H1 (cell line): ENCODE data around the gene ATPAF1. TPM values are rescaled to one million over a fixed set of nuclear protein-coding genes. Genes with fewer than 3 reads are reported as not detected.

Source experiments
- CBX8 ChIP-seq: fragments of 300-800, 300-1000 bp; sonication (generic); IDR thresholded peaks from 2 replicates; pipeline ENCODE4 v1.7.1; 2016; ENCODE audit warnings: low read depth, low read length, borderline replicate concordance
- CEBPB ChIP-seq: IDR thresholded peaks from 2 replicates; pipeline ENCODE4 v1.6.1; 2012; ENCODE audit warnings: low read depth, low read length
- CTBP2 ChIP-seq: IDR thresholded peaks from 2 replicates; pipeline ENCODE4 v1.7.0; 2011; ENCODE audit warnings: borderline replicate concordance, mild to moderate bottlenecking, moderate library complexity, mixed read lengths, low read length; ENCODE audit not compliant: insufficient read depth, insufficient read length
- EGR1 ChIP-seq: IDR thresholded peaks from 2 replicates; pipeline ENCODE4 v1.6.1; 2011; ENCODE audit warnings: low read depth, low read length, borderline replicate concordance
- FOSL1 ChIP-seq: IDR thresholded peaks from 2 replicates; pipeline ENCODE4 v1.6.1; 2011; ENCODE audit warnings: mild to moderate bottlenecking, low read depth, low read length, moderate library complexity; ENCODE audit not compliant: insufficient read depth
- GABPA ChIP-seq: IDR thresholded peaks from 2 replicates; pipeline ENCODE4 v1.6.1; 2011; ENCODE audit warnings: mild to moderate bottlenecking, low read length, moderate library complexity, borderline replicate concordance; ENCODE audit not compliant: insufficient read depth
- HDAC2 ChIP-seq, 2 experiments: fragments of 300-600 bp in 1 of 2; sonication (generic) in 1 of 2; IDR thresholded peaks; 2 replicates each; pipeline ENCODE4 v1.6.1; 2011 to 2012; ENCODE audit warnings: low read depth in 2 of 2, low read length in 2 of 2, mild to moderate bottlenecking in 2 of 2, moderate library complexity in 2 of 2, borderline replicate concordance in 1 of 2, inconsistent platforms in 1 of 2
- JUN ChIP-seq: IDR thresholded peaks from 2 replicates; pipeline ENCODE4 v1.6.1; 2011; ENCODE audit warnings: low read depth, mild to moderate bottlenecking, improper control_type of control experiment, low read length
- KDM1A ChIP-seq: fragments of 200-600, 300-600 bp; sonication (generic); IDR thresholded peaks from 2 replicates; pipeline ENCODE4 v1.7.1; 2016; ENCODE audit warnings: mild to moderate bottlenecking, low read length, borderline replicate concordance
- KDM4A ChIP-seq: IDR thresholded peaks from one replicate; pipeline ENCODE4 v1.7.1; 2012; ENCODE audit warnings: low read depth, mild to moderate bottlenecking, moderate library complexity, low read length, inconsistent platforms; ENCODE audit not compliant: severe bottlenecking
- KDM5A ChIP-seq: fragments of 200-600 bp; IDR thresholded peaks from 2 replicates; pipeline ENCODE4 v1.7.1; 2012; ENCODE audit warnings: mild to moderate bottlenecking, low read length, inconsistent platforms, mixed read lengths
- NANOG ChIP-seq: IDR thresholded peaks from 2 replicates; pipeline ENCODE4 v1.6.1; 2011; ENCODE audit warnings: low read length, low read depth, mild to moderate bottlenecking, inconsistent platforms; ENCODE audit not compliant: insufficient read depth, poor library complexity, severe bottlenecking
- NRF1 ChIP-seq: IDR thresholded peaks from 2 replicates; pipeline ENCODE4 v1.6.1; 2011; ENCODE audit warnings: mild to moderate bottlenecking, low read depth, low read length, improper control_type of control experiment
- RFX5 ChIP-seq: IDR thresholded peaks from 2 replicates; pipeline ENCODE4 v1.6.1; 2011; ENCODE audit warnings: low read depth, low read length, improper control_type of control experiment, borderline replicate concordance
- RXRA ChIP-seq: IDR thresholded peaks from 2 replicates; pipeline ENCODE4 v1.6.1; 2011; ENCODE audit warnings: low read depth, mild to moderate bottlenecking, low read length, moderate library complexity; ENCODE audit not compliant: insufficient read depth
- SIN3A ChIP-seq, 2 experiments: IDR thresholded peaks in 1 of 2; conservative IDR thresholded peaks in 1 of 2; 2 replicates each; pipeline ENCODE4 v1.6.1; 2011 to 2012; ENCODE audit warnings: low read length in 2 of 2, improper control_type of control experiment in 1 of 2, low read depth in 1 of 2, mild to moderate bottlenecking in 1 of 2
- SIRT6 ChIP-seq: IDR thresholded peaks from one replicate; pipeline ENCODE4 v1.7.1; 2012; ENCODE audit warnings: low read length, inconsistent platforms
- SP1 ChIP-seq: IDR thresholded peaks from 2 replicates; pipeline ENCODE4 v1.6.1; 2011; ENCODE audit warnings: low read depth, low read length
- SP2 ChIP-seq: IDR thresholded peaks from 2 replicates; pipeline ENCODE4 v1.6.1; 2012; ENCODE audit warnings: mild to moderate bottlenecking, low read length, inconsistent platforms
- TAF1 ChIP-seq: IDR thresholded peaks from 2 replicates; pipeline ENCODE4 v1.6.1; 2011; ENCODE audit warnings: mild to moderate bottlenecking, low read depth, low read length
- TBP ChIP-seq: IDR thresholded peaks from 2 replicates; pipeline ENCODE4 v1.6.1; 2011; ENCODE audit warnings: low read depth, low read length, improper control_type of control experiment
- TCF12 ChIP-seq: IDR thresholded peaks from 2 replicates; pipeline ENCODE4 v1.6.1; 2011; ENCODE audit warnings: low read depth, mild to moderate bottlenecking, low read length
- YY1 ChIP-seq: IDR thresholded peaks from 2 replicates; pipeline ENCODE4 v1.6.1; 2011; ENCODE audit warnings: low read depth, mild to moderate bottlenecking, low read length
- ZNF274 ChIP-seq: IDR thresholded peaks from 2 replicates; pipeline ENCODE4 v1.7.0; 2012; ENCODE audit warnings: low read length, borderline replicate concordance; ENCODE audit errors: extremely low read depth
- polyA plus RNA-seq, 7 experiments: library from polyadenylated mRNA; depleted of rRNA in 3 of 7; stranded (reverse) in 5 of 7; unstranded in 2 of 7; fragments of >200 nt in 5 of 7; fragments of 200-250 nt in 2 of 7; gene quantifications; 1 replicate in 5 of 7; 2 replicates in 1 of 7; 4 replicates in 1 of 7; pipeline versions ENCODE4 v1.2.1 to v1.2.3, GENCODE V29; 2011 to 2013; ENCODE audit warnings: missing spikeins in 2 of 7, mixed read lengths in 2 of 7
- total RNA-seq: library from RNA; stranded (reverse); fragmentation: NEBNext Ultra II Directional; extraction: Animal tissue kit (Norgen Biotek cat#: 25700); gene quantifications from 2 replicates; pipeline ENCODE4 v1.2.1, GENCODE V29; 2021

ATPAF1 gene
- total and polyA plus RNA-seq, 2 of the 8 experiments (the other 6 are each of a cell fraction or from before 2014, with no cell fraction given) = 46.7 to 55.9 TPM

DNA sequence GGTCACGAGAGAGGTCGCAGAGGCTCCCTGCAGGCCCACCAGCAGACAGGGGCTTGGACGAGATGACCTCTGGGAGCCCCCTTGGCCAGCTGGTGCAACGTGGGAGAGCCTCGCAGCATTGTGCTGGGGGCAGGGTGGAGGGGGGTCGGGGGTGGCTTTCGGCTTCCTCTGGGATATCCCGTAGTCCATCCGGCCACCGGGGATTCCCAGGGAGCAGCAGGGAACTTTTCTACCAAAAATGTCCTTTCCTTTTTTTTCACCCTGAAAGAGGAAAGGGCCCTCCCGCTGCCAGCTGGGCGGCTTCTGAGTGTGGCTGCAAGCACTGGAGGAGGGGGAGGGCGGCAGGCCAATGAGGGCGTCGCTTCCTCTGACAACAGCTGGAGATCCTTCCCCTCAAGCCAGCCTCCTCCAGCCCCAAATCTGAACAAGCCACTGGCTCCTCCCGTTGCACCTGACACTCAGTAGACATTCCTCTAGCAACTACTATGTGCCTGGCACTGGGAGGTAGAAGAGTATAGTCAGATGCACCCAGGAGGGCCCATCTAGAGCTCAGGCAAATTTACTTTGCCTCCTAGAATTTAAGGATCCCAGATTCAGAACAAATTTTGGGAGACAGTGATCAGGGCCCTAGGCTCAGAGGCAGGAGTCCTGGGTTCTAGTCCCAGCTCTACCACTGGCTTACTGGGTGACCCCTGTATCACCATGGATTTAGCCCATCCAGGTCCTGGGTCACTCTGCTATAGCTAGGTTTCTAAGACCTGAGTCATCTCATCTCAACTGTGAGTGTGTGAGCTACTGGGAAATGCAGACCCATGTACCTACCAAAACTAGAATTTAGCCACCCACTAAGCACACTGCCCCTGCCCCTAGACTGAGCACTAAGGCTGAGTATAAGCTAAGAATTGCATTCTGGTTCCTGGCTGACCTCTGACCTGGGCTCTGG, 54.2 kb downstream of the ATPAF1 start (continued):
- peak; percentile 56 to 72; a peak in 1 of 4 replicates for TF ChIP-seq HDAC2 (IDR thresholded peaks at IDR 0.05; ENCODE audit: borderline replicate concordance in 1 of 2, low read depth in 2 of 2, low read length in 2 of 2)
- no peak for TF ChIP-seq CEBPB
- no peak for TF ChIP-seq GABPA
- TF ChIP-seq RFX5 = no peak
- no peak for TF ChIP-seq KDM5A
- TF ChIP-seq KDM4A = no peak
- TF ChIP-seq JUN = no peak
- no peak for TF ChIP-seq TBP
- no peak for TF ChIP-seq NANOG
- no peak for TF ChIP-seq ZNF274
- TF ChIP-seq YY1 = no peak
- no peak for TF ChIP-seq SIRT6
- TF ChIP-seq KDM1A = no peak
- no peak for TF ChIP-seq FOSL1
- no peak for TF ChIP-seq SIN3A (conservative IDR thresholded peaks at IDR 0.05 in 1 of 2, IDR thresholded peaks at IDR 0.05 in 1 of 2; ENCODE audit: low read depth in 1 of 2, low read length in 2 of 2)
- no peak for TF ChIP-seq CBX8
- 0 out of 2 replicates have a peak, but pooled peaks have one; percentile 38 for TF ChIP-seq TCF12
- TF ChIP-seq RXRA = no peak
- TF ChIP-seq SP2 = no peak
- no peak for TF ChIP-seq EGR1
- no peak for TF ChIP-seq SP1
- TF ChIP-seq CTBP2 = peak; percentile 44
- no peak for TF ChIP-seq TAF1
- TF ChIP-seq NRF1 = no peak
